ENCODE measurements around the gene NARS2.
"Not testable (repeated sequence)": the region's sequence is repeated elsewhere in the genome, so short reads cannot be mapped to it uniquely, and the experiment has no call there.

Gene NARS2

GRCh38 chr11:78603792-78604191 is 29.1 kb upstream of the NARS2 start:
- H3K4me3 ChIP-seq (ENCODE audit: extremely low read depth, insufficient read depth, low read length, poor library complexity, severe bottlenecking), result no peak overlapping the region
- no peaks in the 10 kb centered on the region for H3K36me3 ChIP-seq (ENCODE audit: control insufficient read depth, insufficient read depth, low read length)
- no peaks in the 10 kb centered on the region for H3K9me3 ChIP-seq (ENCODE audit: control insufficient read depth, low read length)
- 71 to 80% methylated on average over 1 of the region's 1 CpG for WGBS, 2 experiments (ENCODE audit: insufficient coverage in 2 of 2)
- H3K27ac ChIP-seq (ENCODE audit: low read depth, low read length, severe bottlenecking), result no peak overlapping the region
- H3K4me1 ChIP-seq (ENCODE audit: control insufficient read depth, insufficient read depth, low read length, poor library complexity, severe bottlenecking), result no peaks in the 10 kb centered on the region

GRCh38 chr11:78602771-78603170 is 28.1 kb upstream of the NARS2 start:
- H3K4me1 ChIP-seq (ENCODE audit: control insufficient read depth, insufficient read depth, low read length, poor library complexity, severe bottlenecking); H3K36me3 ChIP-seq (ENCODE audit: control insufficient read depth, insufficient read depth, low read length); H3K27ac ChIP-seq (ENCODE audit: low read depth, low read length, severe bottlenecking); H3K9me3 ChIP-seq (ENCODE audit: control insufficient read depth, low read length); H3K4me3 ChIP-seq (ENCODE audit: extremely low read depth, insufficient read depth, low read length, poor library complexity, severe bottlenecking): not testable (repeated sequence)
- 100% methylated on average over 2 of the region's 5 CpGs; no CpG with 5 or more reads in 1 of the 2 experiments for WGBS, 2 experiments (ENCODE audit: insufficient coverage in 2 of 2)

- H3K36me3 ChIP-seq (ENCODE audit: control insufficient read depth, insufficient read depth, low read length); H3K9me3 ChIP-seq (ENCODE audit: control insufficient read depth, low read length); H3K4me3 ChIP-seq (ENCODE audit: extremely low read depth, insufficient read depth, low read length, poor library complexity, severe bottlenecking); H3K4me1 ChIP-seq (ENCODE audit: control insufficient read depth, insufficient read depth, low read length, poor library complexity, severe bottlenecking); H3K27ac ChIP-seq (ENCODE audit: low read depth, low read length, severe bottlenecking): not testable (repeated sequence)
- WGBS, 2 experiments (ENCODE audit: insufficient coverage in 2 of 2), result 82 to 87% methylated on average over 3 of the region's 5 CpGs
These were observed 26.4 kb upstream of the NARS2 start for GRCh38 chr11:78601066-78601465.

- H3K36me3 ChIP-seq (ENCODE audit: control insufficient read depth, insufficient read depth, low read length); H3K27ac ChIP-seq (ENCODE audit: low read depth, low read length, severe bottlenecking); H3K4me1 ChIP-seq (ENCODE audit: control insufficient read depth, insufficient read depth, low read length, poor library complexity, severe bottlenecking); H3K9me3 ChIP-seq (ENCODE audit: control insufficient read depth, low read length); H3K4me3 ChIP-seq (ENCODE audit: extremely low read depth, insufficient read depth, low read length, poor library complexity, severe bottlenecking): not testable (repeated sequence)
- WGBS, 2 experiments (ENCODE audit: insufficient coverage in 2 of 2), result no CpG with 5 or more reads among the region's 2 CpGs
These were observed 22.9 kb upstream of the NARS2 start for GRCh38 chr11:78597579-78597978.

- H3K4me1 ChIP-seq (ENCODE audit: control insufficient read depth, insufficient read depth, low read length, poor library complexity, severe bottlenecking), result no peaks in the 10 kb centered on the region
- H3K9me3 ChIP-seq (ENCODE audit: control insufficient read depth, low read length), result no peaks in the 10 kb centered on the region
- H3K27ac ChIP-seq (ENCODE audit: low read depth, low read length, severe bottlenecking), result no peak overlapping the region
- H3K36me3 ChIP-seq (ENCODE audit: control insufficient read depth, insufficient read depth, low read length), result no peaks in the 10 kb centered on the region
- no peak overlapping the region for H3K4me3 ChIP-seq (ENCODE audit: extremely low read depth, insufficient read depth, low read length, poor library complexity, severe bottlenecking)
- 82 to 87% methylated on average over 11 to 15 of the region's 16 CpGs for WGBS, 2 experiments (ENCODE audit: insufficient coverage in 2 of 2)
These were observed 20.9 kb upstream of the NARS2 start for GRCh38 chr11:78595436-78596130.

- Histone ChIP-seq H3K4me1 (ENCODE audit: control insufficient read depth, insufficient read depth, low read length, poor library complexity, severe bottlenecking) (no peaks in the 10 kb centered on the region), H3K27ac (ENCODE audit: low read depth, low read length, severe bottlenecking) (no peak overlapping the region), H3K9me3 (ENCODE audit: control insufficient read depth, low read length) (no peaks in the 10 kb centered on the region), H3K36me3 (ENCODE audit: control insufficient read depth, insufficient read depth, low read length) (no peaks in the 10 kb centered on the region), H3K4me3 (ENCODE audit: extremely low read depth, insufficient read depth, low read length, poor library complexity, severe bottlenecking) (no peak overlapping the region)
- 69 to 86% methylated on average over 2 of the region's 3 CpGs for WGBS, 2 experiments (ENCODE audit: insufficient coverage in 2 of 2)
These were observed 20.1 kb upstream of the NARS2 start for GRCh38 chr11:78594814-78595213.

GRCh38 chr11:78588517-78588916 is 13.9 kb upstream of the NARS2 start:
- no peak overlapping the region for H3K27ac ChIP-seq (ENCODE audit: low read depth, low read length, severe bottlenecking)
- no peak overlapping the region for H3K4me3 ChIP-seq (ENCODE audit: extremely low read depth, insufficient read depth, low read length, poor library complexity, severe bottlenecking)
- H3K4me1 ChIP-seq (ENCODE audit: control insufficient read depth, insufficient read depth, low read length, poor library complexity, severe bottlenecking), result no peaks in the 10 kb centered on the region
- no peaks in the 10 kb centered on the region for H3K36me3 ChIP-seq (ENCODE audit: control insufficient read depth, insufficient read depth, low read length)
- H3K9me3 ChIP-seq (ENCODE audit: control insufficient read depth, low read length), result peaks cover 8% of the 10 kb centered on the region
- WGBS, 2 experiments (ENCODE audit: insufficient coverage in 2 of 2), result 64 to 74% methylated on average over 3 of the region's 3 CpGs

- Histone ChIP-seq H3K4me3 (ENCODE audit: extremely low read depth, insufficient read depth, low read length, poor library complexity, severe bottlenecking) (no peak overlapping the region), H3K27ac (ENCODE audit: low read depth, low read length, severe bottlenecking) (no peak overlapping the region), H3K9me3 (ENCODE audit: control insufficient read depth, low read length) (peaks cover 14% of the 10 kb centered on the region), H3K36me3 (ENCODE audit: control insufficient read depth, insufficient read depth, low read length) (no peaks in the 10 kb centered on the region), H3K4me1 (ENCODE audit: control insufficient read depth, insufficient read depth, low read length, poor library complexity, severe bottlenecking) (no peaks in the 10 kb centered on the region)
- WGBS, 2 experiments (ENCODE audit: insufficient coverage in 2 of 2), result 92 to 100% methylated on average over 1 to 2 of the region's 3 CpGs
These were observed 12.8 kb upstream of the NARS2 start for GRCh38 chr11:78587446-78587845.

GRCh38 chr11:78586452-78587046 is 11.9 kb upstream of the NARS2 start:
- no CpG with 5 or more reads among the region's 1 CpG for WGBS, 2 experiments (ENCODE audit: insufficient coverage in 2 of 2)
- Histone ChIP-seq H3K27ac (ENCODE audit: low read depth, low read length, severe bottlenecking) (no peak overlapping the region), H3K36me3 (ENCODE audit: control insufficient read depth, insufficient read depth, low read length) (no peaks in the 10 kb centered on the region), H3K4me3 (ENCODE audit: extremely low read depth, insufficient read depth, low read length, poor library complexity, severe bottlenecking) (no peak overlapping the region), H3K9me3 (ENCODE audit: control insufficient read depth, low read length) (peaks cover 14% of the 10 kb centered on the region), H3K4me1 (ENCODE audit: control insufficient read depth, insufficient read depth, low read length, poor library complexity, severe bottlenecking) (no peaks in the 10 kb centered on the region)

- Histone ChIP-seq H3K9me3 (ENCODE audit: control insufficient read depth, low read length) (peaks cover 14% of the 10 kb centered on the region), H3K27ac (ENCODE audit: low read depth, low read length, severe bottlenecking) (no peak overlapping the region), H3K4me3 (ENCODE audit: extremely low read depth, insufficient read depth, low read length, poor library complexity, severe bottlenecking) (no peak overlapping the region), H3K4me1 (ENCODE audit: control insufficient read depth, insufficient read depth, low read length, poor library complexity, severe bottlenecking) (no peaks in the 10 kb centered on the region), H3K36me3 (ENCODE audit: control insufficient read depth, insufficient read depth, low read length) (no peaks in the 10 kb centered on the region)
- WGBS, 2 experiments (ENCODE audit: insufficient coverage in 2 of 2), result no CpG with 5 or more reads among the region's 2 CpGs
These were observed 9.2 kb upstream of the NARS2 start for GRCh38 chr11:78583889-78584288.

- 89 to 93% methylated on average over 4 of the region's 4 CpGs for WGBS, 2 experiments (ENCODE audit: insufficient coverage in 2 of 2)
- no peaks in the 10 kb centered on the region for H3K9me3 ChIP-seq (ENCODE audit: control insufficient read depth, low read length)
- no peak overlapping the region for H3K4me3 ChIP-seq (ENCODE audit: extremely low read depth, insufficient read depth, low read length, poor library complexity, severe bottlenecking)
- no peak overlapping the region for H3K27ac ChIP-seq (ENCODE audit: low read depth, low read length, severe bottlenecking)
- H3K36me3 ChIP-seq (ENCODE audit: control insufficient read depth, insufficient read depth, low read length), result no peaks in the 10 kb centered on the region
- no peaks in the 10 kb centered on the region for H3K4me1 ChIP-seq (ENCODE audit: control insufficient read depth, insufficient read depth, low read length, poor library complexity, severe bottlenecking)
These were observed 2.8 kb upstream of the NARS2 start for GRCh38 chr11:78577495-78577894.

All from mesodermal cell (in vitro differentiated cells).